SK-N-SH treated with all-trans-retinoic acid at 6 μM for 48 hours (cell line): ENCODE results near the gene LYPLAL1.

ENCODE experiments used
- GLIS3 ChIP-seq: fragments of 250-450 bp; sonication (Bioruptor Pico); IDR thresholded peaks from 2 replicates; pipeline ENCODE4 v1.5.0; 2020; ENCODE audit warnings: mild to moderate bottlenecking, moderate library complexity
- OSR1 ChIP-seq: fragments of 250-450 bp; sonication (Bioruptor Pico); IDR thresholded peaks from 2 replicates; pipeline ENCODE4 v1.8.0; 2022; ENCODE audit warnings: moderate library complexity, mild to moderate bottlenecking, inconsistent platforms
- PPARA ChIP-seq: fragments of 250-450 bp; sonication (Bioruptor Pico); IDR thresholded peaks from 2 replicates; pipeline ENCODE4 v1.5.0; 2020; ENCODE audit warnings: mild to moderate bottlenecking, borderline replicate concordance
- TOX ChIP-seq: fragments of 250-450 bp; sonication (Bioruptor Pico); IDR thresholded peaks from 2 replicates; pipeline ENCODE4 v1.8.0; 2021; ENCODE audit warnings: mild to moderate bottlenecking, moderate library complexity, borderline replicate concordance
- ZFP3 ChIP-seq: fragments of 250-450 bp; sonication (Bioruptor Pico); IDR thresholded peaks from 2 replicates; pipeline ENCODE4 v1.5.0; 2020; ENCODE audit warnings: mild to moderate bottlenecking, moderate library complexity
- ZFP30 ChIP-seq: fragments of 450-650 bp; formaldehyde crosslinking; IDR thresholded peaks from 2 replicates; pipeline ENCODE4 v1.5.0; 2022; ENCODE audit warnings: mild to moderate bottlenecking, moderate library complexity
- ZNF565 ChIP-seq: fragments of 450-650 bp; formaldehyde crosslinking; conservative IDR thresholded peaks from 2 replicates; pipeline ENCODE4 v1.5.0; 2020; ENCODE audit warnings: low read depth, mild to moderate bottlenecking, moderate library complexity
- ZNF70 ChIP-seq: fragments of 450-650 bp; formaldehyde crosslinking; IDR thresholded peaks from 2 replicates; pipeline ENCODE4 v1.5.0; 2020; ENCODE audit warnings: mild to moderate bottlenecking, moderate library complexity
- TF ChIP-seq, protein P1 (sequence below): fragments of 250-450 bp; sonication (Bioruptor Pico); IDR thresholded peaks from 2 replicates; pipeline ENCODE4 v1.5.0; 2020; ENCODE audit warnings: mild to moderate bottlenecking, moderate library complexity
- TF ChIP-seq, protein P2 (sequence below): fragments of 250-450 bp; sonication (Bioruptor Pico); IDR thresholded peaks from 2 replicates; pipeline ENCODE4 v1.5.1; 2020; ENCODE audit warnings: low read depth, mild to moderate bottlenecking, moderate library complexity
- TF ChIP-seq, protein P3 (sequence below): fragments of 250-450 bp; sonication (Bioruptor Pico); IDR thresholded peaks from 2 replicates; pipeline ENCODE4 v1.8.0; 2021; ENCODE audit warnings: low read depth, mild to moderate bottlenecking, moderate library complexity, borderline replicate concordance

DNA sequence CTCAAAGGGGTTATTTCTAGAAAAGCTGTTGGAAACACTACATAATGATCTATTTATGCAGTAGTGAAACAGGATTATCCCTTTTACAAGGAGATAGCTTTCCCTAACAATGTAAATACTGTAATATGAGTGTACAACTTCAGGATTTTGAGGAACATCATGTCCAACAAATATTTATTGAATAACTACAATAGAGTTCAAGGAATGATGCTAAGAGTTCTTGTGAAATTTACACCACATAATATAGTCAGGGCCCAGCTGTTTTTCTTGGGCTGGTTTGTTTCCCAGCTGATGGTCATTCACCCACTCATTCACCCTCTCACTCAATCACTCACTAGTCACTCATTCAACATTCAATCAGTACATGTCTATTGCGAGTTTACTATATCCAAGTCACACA, 12.3 kb upstream of the LYPLAL1 start:
- TF ChIP-seq, protein P1, sequence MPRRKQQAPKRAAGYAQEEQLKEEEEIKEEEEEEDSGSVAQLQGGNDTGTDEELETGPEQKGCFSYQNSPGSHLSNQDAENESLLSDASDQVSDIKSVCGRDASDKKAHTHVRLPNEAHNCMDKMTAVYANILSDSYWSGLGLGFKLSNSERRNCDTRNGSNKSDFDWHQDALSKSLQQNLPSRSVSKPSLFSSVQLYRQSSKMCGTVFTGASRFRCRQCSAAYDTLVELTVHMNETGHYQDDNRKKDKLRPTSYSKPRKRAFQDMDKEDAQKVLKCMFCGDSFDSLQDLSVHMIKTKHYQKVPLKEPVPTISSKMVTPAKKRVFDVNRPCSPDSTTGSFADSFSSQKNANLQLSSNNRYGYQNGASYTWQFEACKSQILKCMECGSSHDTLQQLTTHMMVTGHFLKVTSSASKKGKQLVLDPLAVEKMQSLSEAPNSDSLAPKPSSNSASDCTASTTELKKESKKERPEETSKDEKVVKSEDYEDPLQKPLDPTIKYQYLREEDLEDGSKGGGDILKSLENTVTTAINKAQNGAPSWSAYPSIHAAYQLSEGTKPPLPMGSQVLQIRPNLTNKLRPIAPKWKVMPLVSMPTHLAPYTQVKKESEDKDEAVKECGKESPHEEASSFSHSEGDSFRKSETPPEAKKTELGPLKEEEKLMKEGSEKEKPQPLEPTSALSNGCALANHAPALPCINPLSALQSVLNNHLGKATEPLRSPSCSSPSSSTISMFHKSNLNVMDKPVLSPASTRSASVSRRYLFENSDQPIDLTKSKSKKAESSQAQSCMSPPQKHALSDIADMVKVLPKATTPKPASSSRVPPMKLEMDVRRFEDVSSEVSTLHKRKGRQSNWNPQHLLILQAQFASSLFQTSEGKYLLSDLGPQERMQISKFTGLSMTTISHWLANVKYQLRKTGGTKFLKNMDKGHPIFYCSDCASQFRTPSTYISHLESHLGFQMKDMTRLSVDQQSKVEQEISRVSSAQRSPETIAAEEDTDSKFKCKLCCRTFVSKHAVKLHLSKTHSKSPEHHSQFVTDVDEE (CRISPR knock-in tag): no peak
- TF ChIP-seq TOX: no peak
- no peak for TF ChIP-seq OSR1 (CRISPR knock-in tag)
- no peak for TF ChIP-seq PPARA (CRISPR knock-in tag)
- no peak for TF ChIP-seq GLIS3 (CRISPR knock-in tag)
- TF ChIP-seq ZFP30 (CRISPR knock-in tag): no peak
- TF ChIP-seq, protein P2, sequence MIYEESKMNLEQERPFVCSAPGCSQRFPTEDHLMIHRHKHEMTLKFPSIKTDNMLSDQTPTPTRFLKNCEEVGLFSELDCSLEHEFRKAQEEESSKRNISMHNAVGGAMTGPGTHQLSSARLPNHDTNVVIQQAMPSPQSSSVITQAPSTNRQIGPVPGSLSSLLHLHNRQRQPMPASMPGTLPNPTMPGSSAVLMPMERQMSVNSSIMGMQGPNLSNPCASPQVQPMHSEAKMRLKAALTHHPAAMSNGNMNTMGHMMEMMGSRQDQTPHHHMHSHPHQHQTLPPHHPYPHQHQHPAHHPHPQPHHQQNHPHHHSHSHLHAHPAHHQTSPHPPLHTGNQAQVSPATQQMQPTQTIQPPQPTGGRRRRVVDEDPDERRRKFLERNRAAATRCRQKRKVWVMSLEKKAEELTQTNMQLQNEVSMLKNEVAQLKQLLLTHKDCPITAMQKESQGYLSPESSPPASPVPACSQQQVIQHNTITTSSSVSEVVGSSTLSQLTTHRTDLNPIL (CRISPR knock-in tag): no peak
- no peak for TF ChIP-seq ZNF565
- no peak for TF ChIP-seq ZNF70 (CRISPR knock-in tag)
- no peak for TF ChIP-seq ZFP3
- TF ChIP-seq, protein P3, sequence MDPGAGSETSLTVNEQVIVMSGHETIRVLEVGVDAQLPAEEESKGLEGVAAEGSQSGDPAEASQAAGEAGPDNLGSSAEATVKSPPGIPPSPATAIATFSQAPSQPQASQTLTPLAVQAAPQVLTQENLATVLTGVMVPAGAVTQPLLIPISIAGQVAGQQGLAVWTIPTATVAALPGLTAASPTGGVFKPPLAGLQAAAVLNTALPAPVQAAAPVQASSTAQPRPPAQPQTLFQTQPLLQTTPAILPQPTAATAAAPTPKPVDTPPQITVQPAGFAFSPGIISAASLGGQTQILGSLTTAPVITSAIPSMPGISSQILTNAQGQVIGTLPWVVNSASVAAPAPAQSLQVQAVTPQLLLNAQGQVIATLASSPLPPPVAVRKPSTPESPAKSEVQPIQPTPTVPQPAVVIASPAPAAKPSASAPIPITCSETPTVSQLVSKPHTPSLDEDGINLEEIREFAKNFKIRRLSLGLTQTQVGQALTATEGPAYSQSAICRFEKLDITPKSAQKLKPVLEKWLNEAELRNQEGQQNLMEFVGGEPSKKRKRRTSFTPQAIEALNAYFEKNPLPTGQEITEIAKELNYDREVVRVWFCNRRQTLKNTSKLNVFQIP: no peak
